Panc1 (cell line): ENCODE data around the gene ADISSP. TPM values are rescaled to one million over a fixed set of nuclear protein-coding genes. Genes with fewer than 3 reads are reported as not detected.

Experiments
- ATAC-seq: fragments of 200-7000 bp; cut with Tn5 transposase; 2 replicates; pipeline ENCODE4 v1.9.1; 2020; ENCODE audit warnings: mild to moderate bottlenecking, moderate library complexity
- BruUV-seq: library from RNA; stranded (reverse); fragments of 400-500 nt; replicated peaks from 2 replicates; lab custom pipeline; 2021; lab: Mats Ljungman, UMichigan
- CTCF ChIA-PET: fragments of 300-600 bp; sonication (Branson Sonifier 250); formaldehyde crosslinking; loops from one replicate; lab custom pipeline; 2022; ENCODE audit warnings: antibody characterized with exemption; lab: Charles Lee
- POLR2A ChIA-PET: fragments of 300-600 bp; sonication (Branson Sonifier 250); formaldehyde crosslinking; loops from one replicate; lab custom pipeline; 2022; ENCODE audit warnings: antibody characterized with exemption; lab: Charles Lee
- DNase-seq: peaks from one replicate; pipeline ENCODE4 v3.0.0-alpha.2; 2010; ENCODE audit warnings: low read depth, low spot score
- H3K27ac ChIP-seq: 2 replicates; pipeline ENCODE4 v1.5.1; 2011; ENCODE audit warnings: mild to moderate bottlenecking, low read length, inconsistent platforms
- H3K27me3 ChIP-seq: fragments of 200-500 bp; sonication (Bioruptor generic); 2 replicates; pipeline ENCODE4 v1.6.0; 2014; ENCODE audit warnings: low read length, inconsistent platforms; ENCODE audit not compliant: control insufficient read depth, insufficient read depth
- H3K36me3 ChIP-seq: fragments of 200-500 bp; sonication (Bioruptor generic); 2 replicates; pipeline ENCODE4 v1.5.1; 2014; ENCODE audit warnings: inconsistent platforms, mild to moderate bottlenecking, low read length, moderate library complexity; ENCODE audit not compliant: control insufficient read depth, insufficient read depth
- H3K4me1 ChIP-seq: 2 replicates; pipeline ENCODE4 v1.5.1; 2011; ENCODE audit warnings: inconsistent platforms, mild to moderate bottlenecking, low read length, moderate library complexity; ENCODE audit not compliant: control insufficient read depth, insufficient read depth
- H3K4me3 ChIP-seq, 2 experiments: 2 replicates each; pipeline ENCODE4 v1.5.1; 2011 to 2012; ENCODE audit warnings: low read depth in 2 of 2, low read length in 2 of 2, mild to moderate bottlenecking in 2 of 2, inconsistent platforms in 1 of 2, moderate library complexity in 1 of 2
- H3K9me3 ChIP-seq: fragments of 200-500 bp; sonication (Bioruptor generic); 2 replicates; pipeline ENCODE4 v1.5.1; 2014; ENCODE audit warnings: low read depth, mild to moderate bottlenecking, inconsistent platforms, low read length, moderate library complexity; ENCODE audit not compliant: control insufficient read depth, insufficient read depth
- CTCF ChIP-seq: fragments of 450-650 bp; IDR thresholded peaks from 2 replicates; pipeline ENCODE4 v1.5.1; 2017; ENCODE audit warnings: mild to moderate bottlenecking
- POLR2AphosphoS5 ChIP-seq: IDR thresholded peaks from 2 replicates; pipeline ENCODE4 v1.6.1; 2012; ENCODE audit warnings: mild to moderate bottlenecking, low read depth, low read length, moderate library complexity
- REST ChIP-seq, 2 experiments: IDR thresholded peaks; 2 replicates each; pipeline ENCODE4 v1.6.1; 2011 to 2012; ENCODE audit warnings: low read depth in 2 of 2, control low read depth in 1 of 2, low read length in 1 of 2, mild to moderate bottlenecking in 1 of 2, moderate library complexity in 1 of 2; ENCODE audit not compliant: insufficient read depth in 1 of 2
- SIN3A ChIP-seq: IDR thresholded peaks from 2 replicates; pipeline ENCODE4 v1.6.1; 2012; ENCODE audit warnings: low read depth, mild to moderate bottlenecking, low read length, moderate library complexity, borderline replicate concordance; ENCODE audit not compliant: insufficient read depth
- TCF7L2 ChIP-seq: IDR thresholded peaks from 2 replicates; pipeline ENCODE4 v1.6.1; 2011; ENCODE audit warnings: mild to moderate bottlenecking, low read depth, low read length, inconsistent platforms
- in situ Hi-C: cut with HindIII; loops from 2 replicates; pipeline ENCODE4 v1.10.0; 2016; ENCODE audit warnings: low sequenced_read_pairs, low pct_unique_long_range_greater_than_20kb
- intact Hi-C: fragments of 100-400 bp; cut with micrococcal nuclease; formaldehyde crosslinking; loops from one replicate; pipeline ENCODE4 v1.10.0; 2022; ENCODE audit not compliant: unreplicated experiment
- total RNA-seq: library from RNA; stranded (reverse); gene quantifications from one replicate; pipeline ENCODE4 v1.2.1, GENCODE V29; 2021; ENCODE audit not compliant: unreplicated experiment

The ADISSP gene
- total RNA-seq, 1 experiment from 2014 or later = 100 TPM

GRCh38 chr20:3738111-3739053 is 29.2 kb downstream of the ADISSP start:
- POLR2A ChIA-PET = interaction anchor here (0.6 kb wide), 1 partner anchor 16 kb away, joined by 11 read pairs; no protein-coding TSS in a partner anchor
- Histone ChIP-seq H3K27me3 (no peaks in the 10 kb centered on the region), H3K36me3 (no peaks in the 10 kb centered on the region), H3K4me1 (peaks cover 6% of the 10 kb centered on the region; the same call in 1 of the 2 replicates), H3K9me3 (no peaks in the 10 kb centered on the region), H3K27ac (no peak overlapping the region), H3K4me3 (no peak overlapping the region)
- BruUV-seq = no TSS peak
- DNase-seq (no peak), ATAC-seq (no peak)
- intact Hi-C loops = no loop called here
- in situ Hi-C loops = no loop called here
- TF ChIP-seq CTCF (no peak), REST (IDR thresholded peaks at IDR 0.05; ENCODE audit: insufficient read depth in 1 of 2, low read depth in 2 of 2, low read length in 1 of 2) (no peak), POLR2AphosphoS5 (no peak), SIN3A (no peak), TCF7L2 (no peak)
- CTCF ChIA-PET = no interaction called here

- Histone ChIP-seq H3K9me3 (no peaks in the 10 kb centered on the region), H3K27ac (no peak overlapping the region), H3K36me3 (no peaks in the 10 kb centered on the region), H3K4me3 (no peak overlapping the region), H3K27me3 (no peaks in the 10 kb centered on the region), H3K4me1 (peaks cover 6% of the 10 kb centered on the region; the same call in 1 of the 2 replicates)
- CTCF ChIA-PET = interaction anchor here (1.1 kb wide), 1 partner anchor 10 kb away, joined by 5 read pairs; no protein-coding TSS in a partner anchor
- no peak for ATAC-seq
- no peak for TF ChIP-seq SIN3A
- in situ Hi-C loops (no loop called here), intact Hi-C loops (no loop called here)
- DNase-seq = no peak
- POLR2A ChIA-PET = no interaction called here
- no TSS peak for BruUV-seq
Measured at GRCh38 chr20:3735768-3736167, 31.8 kb downstream of the ADISSP start.
